IPS-20b (cell line): ENCODE results near the gene ZNF429.
"Not testable (repeated sequence)": the region's sequence is repeated elsewhere in the genome, so short reads cannot be mapped to it uniquely, and the experiment has no call there.

ENCODE experiments used
- H3K27ac ChIP-seq: one replicate; pipeline ENCODE4 v1.5.1; 2013; ENCODE audit warnings: low read length
- H3K27me3 ChIP-seq: 2 replicates; pipeline ENCODE4 v1.6.1; 2013; ENCODE audit warnings: mild to moderate bottlenecking, low read length, inconsistent platforms; ENCODE audit not compliant: insufficient read depth
- H3K36me3 ChIP-seq: 2 replicates; pipeline ENCODE4 v1.6.1; 2013; ENCODE audit warnings: low read depth, mild to moderate bottlenecking, inconsistent platforms, low read length, moderate library complexity; ENCODE audit not compliant: insufficient read depth
- H3K4me1 ChIP-seq: 2 replicates; pipeline ENCODE4 v1.6.1; 2013; ENCODE audit warnings: mild to moderate bottlenecking, control low read depth, inconsistent platforms, low read length, moderate library complexity; ENCODE audit not compliant: insufficient read depth
- H3K4me3 ChIP-seq: 2 replicates; pipeline ENCODE4 v1.5.1; 2013; ENCODE audit warnings: mild to moderate bottlenecking, low read length, inconsistent platforms
- H3K9ac ChIP-seq: 2 replicates; pipeline ENCODE4 v1.6.1; 2013; ENCODE audit warnings: low read depth, mild to moderate bottlenecking, inconsistent platforms, low read length, moderate library complexity
- H3K9me3 ChIP-seq: 2 replicates; pipeline ENCODE4 v1.6.1; 2013; ENCODE audit warnings: mild to moderate bottlenecking, low read depth, low read length, inconsistent platforms; ENCODE audit not compliant: insufficient read depth

ZNF429 gene

DNA sequence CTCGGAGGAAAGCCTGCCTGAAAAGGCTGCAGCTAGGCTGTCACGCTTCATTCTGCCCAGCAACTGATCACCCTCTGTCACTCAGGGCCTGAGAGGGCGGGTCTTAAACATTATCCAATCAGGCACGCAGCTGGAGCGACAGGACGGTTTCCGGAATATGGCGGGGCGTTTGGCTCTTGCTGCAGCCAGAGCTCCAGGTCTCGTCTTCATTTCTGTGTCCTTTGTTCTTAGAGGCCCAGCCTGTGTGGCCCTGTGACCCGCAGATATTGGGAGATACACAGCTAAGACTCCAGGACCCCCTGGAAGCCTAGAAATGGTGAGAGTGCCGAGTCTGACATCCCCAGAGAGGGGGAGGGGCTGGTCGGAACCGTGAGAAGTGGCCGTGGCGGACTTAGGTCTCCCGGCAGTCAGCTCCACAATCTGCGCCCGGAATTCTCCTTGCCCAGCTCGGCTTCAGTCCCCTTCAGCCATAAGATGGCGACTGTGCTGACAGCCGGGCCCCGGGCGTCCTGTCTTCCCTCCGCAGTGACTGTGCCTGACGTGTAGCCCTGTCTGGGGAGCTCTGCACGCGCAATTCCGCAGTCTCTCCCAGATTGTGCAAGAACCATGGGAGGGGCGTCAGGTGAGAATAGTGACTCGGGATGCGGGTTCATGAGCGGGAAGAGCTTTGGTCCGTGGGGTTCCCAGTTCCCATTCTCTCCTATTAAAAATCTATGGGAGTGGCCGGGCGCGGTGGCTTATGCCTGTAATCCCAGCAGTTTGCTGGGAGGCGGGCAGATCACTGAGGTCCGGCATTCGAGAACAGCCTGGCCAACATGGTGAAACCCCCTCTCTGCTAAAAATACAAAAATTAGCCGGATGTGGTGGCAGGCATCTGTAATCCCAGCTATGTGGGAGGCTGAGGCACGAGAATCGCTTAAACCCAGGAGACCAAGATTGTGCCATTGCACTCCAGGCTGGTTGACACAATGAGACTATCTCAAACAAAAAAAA, at the start of gene ZNF429:
ZNF429 (plus strand) TSS at position 144 of the 993 bp plus-strand sequence; CDS start at position 314, 170 bp downstream.
- Histone ChIP-seq H3K4me3 (peak within 1 kb of the TSS; percentile 95), H3K9me3 (no peaks in the 10 kb centered on the region; the same call in 1 of the 2 replicates), H3K27ac (peak within 1 kb of the TSS; percentile 85), H3K9ac (peak within 1 kb of the TSS; percentile 94), H3K36me3 (peaks cover 28% of the 10 kb centered on the region; the same call in 1 of the 2 replicates), H3K27me3 (no peaks in the 10 kb centered on the region), H3K4me1 (peaks cover 9% of the 10 kb centered on the region)

DNA sequence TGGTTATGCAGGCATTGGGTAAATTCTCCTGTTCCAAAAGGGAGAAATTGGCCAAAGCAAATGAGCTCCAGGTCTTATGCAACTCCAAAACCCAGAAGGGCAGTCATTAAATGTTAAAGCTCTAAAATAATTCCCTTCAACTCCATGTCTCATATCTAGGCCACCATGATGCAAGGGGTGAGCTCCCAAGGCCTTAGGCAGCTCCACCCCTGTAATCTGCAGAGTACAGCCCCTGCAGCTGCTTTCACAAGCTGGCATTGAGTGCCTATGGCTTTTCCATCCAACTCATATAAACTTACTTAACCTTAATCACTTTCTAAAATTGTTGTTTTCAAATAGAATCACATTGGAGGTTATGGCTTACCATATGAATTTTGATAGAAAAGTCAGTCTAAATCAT, 44.7 kb upstream of the ZNF429 start:
- Histone ChIP-seq H3K4me1 (no peaks in the 10 kb centered on the region; the same call in 1 of the 2 replicates), H3K36me3 (peaks cover 41% of the 10 kb centered on the region; the same call in 1 of the 2 replicates), H3K9me3 (peaks cover 26% of the 10 kb centered on the region), H3K9ac (no peak overlapping the region), H3K4me3 (no peak overlapping the region), H3K27me3 (no peaks in the 10 kb centered on the region), H3K27ac (no peak overlapping the region)

DNA sequence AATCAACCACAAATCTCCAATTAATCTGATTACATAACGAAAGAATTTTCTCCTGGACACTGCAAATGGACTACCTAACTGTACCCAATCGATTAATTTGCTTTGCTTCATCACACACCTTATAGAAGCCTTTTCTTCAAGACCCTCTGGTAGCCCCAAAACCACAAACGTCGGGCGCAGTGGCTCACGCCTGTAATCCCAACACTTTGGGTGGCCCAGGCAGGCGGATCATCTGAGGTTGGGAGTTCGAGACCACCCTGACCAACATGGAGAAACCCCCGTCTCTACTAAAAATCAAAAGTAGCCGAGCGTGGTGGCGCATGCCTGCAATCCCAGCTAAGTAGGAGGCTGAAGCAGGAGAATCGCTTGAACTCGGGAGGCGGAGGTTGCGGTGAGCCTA, 42.9 kb upstream of the ZNF429 start:
- H3K27ac ChIP-seq: no peak overlapping the region
- peaks cover 25% of the 10 kb centered on the region; the same call in 1 of the 2 replicates for H3K36me3 ChIP-seq
- peak overlapping the region; percentile 97; the same call in 1 of the 2 replicates for H3K4me3 ChIP-seq
- peaks cover 11% of the 10 kb centered on the region for H3K9me3 ChIP-seq
- H3K4me1 ChIP-seq: no peaks in the 10 kb centered on the region; the same call in 1 of the 2 replicates
- H3K9ac ChIP-seq: peak overlapping the region; percentile 98; the same call in 1 of the 2 replicates
- no peaks in the 10 kb centered on the region for H3K27me3 ChIP-seq

DNA sequence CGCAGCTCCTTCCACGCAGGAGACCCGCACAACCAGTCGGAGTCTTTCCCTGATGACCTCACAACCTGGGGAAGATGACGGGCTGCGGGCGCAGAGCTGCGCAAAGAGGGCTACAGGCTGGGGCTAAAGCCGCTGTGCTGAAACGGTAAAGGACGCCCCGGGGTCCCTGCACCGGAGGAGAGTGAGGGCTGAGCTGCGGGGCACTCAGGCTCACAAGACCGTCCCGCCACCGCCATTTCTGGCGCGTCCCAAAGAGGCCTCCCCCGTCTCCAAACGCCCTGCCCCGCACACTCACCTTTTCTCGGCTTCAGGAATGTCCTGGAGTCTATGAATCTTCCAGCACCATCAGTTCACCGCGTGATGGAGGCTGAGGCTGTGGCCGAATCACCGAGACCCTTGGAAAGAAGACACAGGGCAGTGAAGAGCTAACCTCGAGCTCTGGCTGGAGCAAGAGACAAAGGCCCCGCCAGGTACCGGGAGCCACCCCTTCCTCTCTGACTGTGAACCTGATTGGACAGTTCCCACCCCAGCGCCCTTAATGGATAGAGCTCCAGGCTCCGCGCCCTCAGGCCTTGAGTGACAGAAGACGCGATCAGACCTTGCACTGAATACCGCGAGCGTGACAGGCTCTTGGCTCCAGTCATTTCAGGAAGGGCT, 41.8 kb upstream of the ZNF429 start:
- H3K36me3 ChIP-seq: peaks cover 15% of the 10 kb centered on the region; the same call in 1 of the 2 replicates
- no peaks in the 10 kb centered on the region; the same call in 1 of the 2 replicates for H3K4me1 ChIP-seq
- peak overlapping the region; percentile 97; the same call in 1 of the 2 replicates for H3K4me3 ChIP-seq
- peak overlapping the region; percentile 99 for H3K27ac ChIP-seq
- H3K9ac ChIP-seq: peak overlapping the region; percentile 98; the same call in 1 of the 2 replicates
- H3K9me3 ChIP-seq: peaks cover 4% of the 10 kb centered on the region; the same call in 1 of the 2 replicates
- H3K27me3 ChIP-seq: no peaks in the 10 kb centered on the region

DNA sequence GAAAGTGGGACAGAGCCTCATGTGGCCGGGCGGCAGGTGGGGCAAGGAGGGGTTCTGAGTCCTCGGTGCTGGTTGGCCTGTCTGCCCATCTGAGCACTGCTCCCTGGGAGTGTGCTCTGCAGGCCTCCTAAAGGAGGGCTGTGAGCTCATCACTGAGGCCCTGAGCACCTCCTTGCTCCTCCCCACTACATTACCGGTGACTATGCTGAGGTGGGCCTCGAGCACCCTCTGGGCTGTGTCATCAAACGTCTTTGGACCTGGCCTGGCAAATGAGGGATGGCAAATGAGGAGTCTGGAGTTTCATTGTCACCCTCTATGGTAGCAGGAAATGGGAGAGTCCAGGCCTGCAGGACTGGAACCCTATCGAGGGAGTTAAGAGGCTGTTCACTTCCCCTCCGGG, 38.8 kb upstream of the ZNF429 start:
- Histone ChIP-seq H3K27me3 (no peaks in the 10 kb centered on the region), H3K27ac (no peak overlapping the region), H3K9ac (no peak overlapping the region), H3K4me1 (no peaks in the 10 kb centered on the region; the same call in 1 of the 2 replicates), H3K4me3 (no peak overlapping the region), H3K36me3 (peaks cover 7% of the 10 kb centered on the region; the same call in 1 of the 2 replicates), H3K9me3 (no peaks in the 10 kb centered on the region; the same call in 1 of the 2 replicates)

DNA sequence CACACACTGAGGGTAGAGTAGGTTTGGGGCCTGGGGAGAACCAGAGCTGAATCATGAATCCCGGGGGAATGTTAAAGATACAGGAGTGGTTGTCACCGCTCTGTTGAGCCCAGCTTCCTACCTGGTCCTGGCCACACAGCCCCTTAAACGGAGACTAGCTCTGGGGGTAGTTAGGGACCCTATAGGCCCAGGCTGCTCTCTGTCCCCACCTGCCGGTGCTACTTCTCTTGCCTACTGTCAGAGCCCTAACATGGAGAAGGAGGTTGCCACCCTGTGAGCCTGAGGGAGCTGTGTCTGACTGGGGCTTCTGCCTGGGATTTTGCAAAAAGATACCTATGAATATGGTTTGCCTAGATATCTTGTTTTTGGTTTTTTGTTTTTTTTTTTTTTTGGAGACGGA, 36.6 kb upstream of the ZNF429 start:
- Histone ChIP-seq H3K27ac (no peak overlapping the region), H3K4me1 (no peaks in the 10 kb centered on the region), H3K36me3 (no peaks in the 10 kb centered on the region), H3K9me3 (no peaks in the 10 kb centered on the region; the same call in 1 of the 2 replicates), H3K27me3 (no peaks in the 10 kb centered on the region), H3K4me3 (no peak overlapping the region), H3K9ac (no peak overlapping the region)

DNA sequence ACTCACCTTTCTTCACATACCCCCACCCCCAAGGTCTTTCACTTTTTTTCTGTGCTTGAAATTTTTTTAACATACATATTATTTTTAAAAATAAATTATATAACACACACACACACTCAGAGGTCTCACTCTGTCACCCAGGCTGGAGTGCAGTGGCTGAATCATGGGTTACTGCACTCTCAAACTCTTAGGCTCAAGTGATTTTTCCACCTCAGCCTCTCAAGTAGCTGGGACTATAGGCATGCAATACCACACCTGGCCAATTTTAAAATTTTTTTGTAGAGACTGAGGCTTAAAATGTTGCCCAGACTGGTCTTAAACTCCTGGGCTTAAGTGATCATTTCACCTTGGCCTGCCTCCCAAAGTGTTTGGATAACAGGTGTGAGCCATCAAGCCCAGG, 32.9 kb upstream of the ZNF429 start:
- H3K27ac ChIP-seq: no peak overlapping the region
- H3K4me3 ChIP-seq: no peak overlapping the region
- no peak overlapping the region for H3K9ac ChIP-seq
- H3K4me1 ChIP-seq: no peaks in the 10 kb centered on the region
- H3K27me3 ChIP-seq: no peaks in the 10 kb centered on the region
- no peaks in the 10 kb centered on the region for H3K36me3 ChIP-seq
- no peaks in the 10 kb centered on the region; the same call in 1 of the 2 replicates for H3K9me3 ChIP-seq

DNA sequence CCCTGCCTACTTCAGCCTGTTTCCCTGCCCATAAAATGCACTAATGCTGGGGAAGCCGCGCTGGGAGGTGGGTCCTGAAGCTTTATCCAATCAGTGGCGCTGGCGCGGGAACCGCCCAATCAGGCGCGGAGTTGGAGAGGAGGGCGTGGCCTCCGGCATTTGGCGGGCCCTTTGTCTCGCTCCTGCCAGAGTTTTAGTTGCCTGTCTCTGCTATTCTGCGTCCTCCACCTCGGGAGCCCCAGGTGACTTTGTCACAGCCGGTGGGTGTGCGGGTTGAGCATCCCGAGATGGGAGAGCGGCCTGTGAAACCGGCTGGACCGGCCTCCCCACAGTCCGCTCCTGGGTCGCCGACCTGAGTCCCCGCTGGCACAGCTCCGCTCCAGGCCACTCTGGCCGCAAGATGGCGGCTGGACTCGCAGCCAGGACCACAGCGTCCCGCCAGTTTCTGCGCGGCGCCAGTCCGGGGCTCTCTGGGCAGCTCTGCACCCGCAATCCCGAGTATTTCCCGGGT, 30.7 kb upstream of the ZNF429 start:
- H3K36me3 ChIP-seq: no peaks in the 10 kb centered on the region
- H3K4me1 ChIP-seq: no peaks in the 10 kb centered on the region
- H3K9ac ChIP-seq: peak overlapping the region; percentile 97; the same call in 1 of the 2 replicates
- H3K9me3 ChIP-seq: no peaks in the 10 kb centered on the region; the same call in 1 of the 2 replicates
- H3K4me3 ChIP-seq: peak overlapping the region; percentile 85; the same call in 1 of the 2 replicates
- H3K27ac ChIP-seq: peak overlapping the region; percentile 66
- no peaks in the 10 kb centered on the region for H3K27me3 ChIP-seq

DNA sequence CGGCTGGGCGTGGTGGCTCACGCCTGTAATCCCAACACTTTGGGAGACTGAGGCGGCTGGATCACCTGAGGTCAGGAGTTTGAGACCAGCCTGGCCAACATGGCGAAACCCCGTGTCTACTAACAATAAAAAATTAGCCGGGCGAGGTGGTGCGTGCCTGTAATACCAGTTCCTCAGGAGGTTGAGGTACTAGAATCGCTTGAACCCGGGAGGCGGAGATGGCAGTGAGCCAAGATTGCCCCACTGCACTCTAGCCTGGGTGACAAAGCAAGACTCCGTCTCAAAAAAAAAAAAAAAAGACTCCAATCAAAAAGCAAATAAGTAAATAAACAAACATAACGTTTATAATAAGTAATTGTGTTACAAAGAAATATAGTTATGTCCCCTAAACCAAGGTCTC, 23.0 kb upstream of the ZNF429 start:
- H3K36me3 ChIP-seq, H3K4me1 ChIP-seq, H3K27me3 ChIP-seq, H3K27ac ChIP-seq, H3K4me3 ChIP-seq, H3K9ac ChIP-seq, H3K9me3 ChIP-seq: not testable (repeated sequence)

DNA sequence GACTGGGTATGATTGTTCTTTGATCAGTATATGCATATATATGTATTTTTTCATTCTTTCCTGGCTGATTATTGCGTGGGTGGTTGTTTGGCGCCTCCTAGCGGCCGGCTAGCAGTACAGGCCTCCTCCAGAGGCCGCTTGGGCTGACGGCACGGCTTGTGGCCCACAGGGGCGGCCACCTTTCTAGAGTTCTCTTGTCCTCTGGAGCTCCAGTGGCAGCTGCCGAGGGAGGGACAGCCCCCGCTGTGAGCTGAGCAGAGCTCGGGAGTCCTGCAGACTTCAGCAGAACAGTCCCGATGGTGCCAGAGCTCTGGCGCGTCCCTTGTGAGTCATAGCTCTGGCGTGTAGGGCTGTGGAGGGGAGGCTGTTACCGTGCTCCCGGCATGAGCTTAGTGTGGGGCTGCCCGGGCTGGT, 22.5 kb upstream of the ZNF429 start:
- H3K27ac ChIP-seq: no peak overlapping the region
- H3K4me3 ChIP-seq: no peak overlapping the region
- H3K9ac ChIP-seq: no peak overlapping the region
- no peaks in the 10 kb centered on the region for H3K27me3 ChIP-seq
- peaks cover 13% of the 10 kb centered on the region for H3K9me3 ChIP-seq
- peaks cover 11% of the 10 kb centered on the region; the same call in 1 of the 2 replicates for H3K36me3 ChIP-seq
- no peaks in the 10 kb centered on the region for H3K4me1 ChIP-seq

DNA sequence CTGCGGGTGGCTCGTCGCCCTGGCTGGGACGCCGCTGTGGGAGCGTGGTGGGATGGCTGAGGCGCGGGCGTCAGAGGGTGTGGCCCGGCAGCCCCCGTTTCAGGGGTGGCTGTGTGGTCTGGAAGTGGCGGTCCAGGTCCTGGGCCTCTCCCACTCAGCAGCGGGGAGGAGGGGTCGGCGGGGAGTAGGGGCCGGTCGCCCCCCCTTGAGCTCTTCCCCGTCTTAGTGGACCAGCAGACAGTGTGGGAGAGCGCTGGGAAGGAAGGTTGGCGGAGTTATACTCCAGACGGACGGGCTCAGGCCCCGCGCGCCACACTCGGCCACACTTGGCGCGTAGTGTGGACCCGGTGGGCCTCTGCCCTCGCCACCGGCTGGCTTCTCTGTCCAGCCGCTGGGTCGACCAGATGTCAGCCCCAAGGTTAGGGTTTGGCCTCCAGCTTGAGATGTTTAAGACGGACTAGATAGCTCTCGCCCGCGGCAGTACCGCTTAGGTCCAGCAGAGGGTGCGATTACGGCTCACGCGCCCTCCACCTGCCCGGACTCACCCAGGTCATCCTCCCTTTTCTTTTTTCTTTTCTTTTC, 21.7 kb upstream of the ZNF429 start:
- no peaks in the 10 kb centered on the region for H3K4me1 ChIP-seq
- peaks cover 17% of the 10 kb centered on the region; the same call in 1 of the 2 replicates for H3K36me3 ChIP-seq
- H3K9me3 ChIP-seq: peaks cover 19% of the 10 kb centered on the region
- no peak overlapping the region for H3K9ac ChIP-seq
- no peak overlapping the region for H3K4me3 ChIP-seq
- no peak overlapping the region for H3K27ac ChIP-seq
- H3K27me3 ChIP-seq: no peaks in the 10 kb centered on the region
